D721Med (cell line): ENCODE data around the gene MYO16.

ENCODE experiments used
- DNase-seq: peaks from one replicate; pipeline ENCODE4 v3.0.0; 2011; ENCODE audit warnings: low spot score; ENCODE audit not compliant: insufficient read length
- FAIRE-seq: peaks from 2 replicates; lab custom pipeline; 2011; peaks lifted over from hg19 to GRCh38; lab: Jason Lieb, UNC
- TF ChIP-seq, protein P1 (sequence below): IDR thresholded peaks from 2 replicates; pipeline ENCODE4 v1.5.1; 2012; ENCODE audit warnings: mild to moderate bottlenecking, control low read depth; ENCODE audit not compliant: insufficient read depth; ENCODE audit errors: missing control alignments

MYO16 gene

DNA sequence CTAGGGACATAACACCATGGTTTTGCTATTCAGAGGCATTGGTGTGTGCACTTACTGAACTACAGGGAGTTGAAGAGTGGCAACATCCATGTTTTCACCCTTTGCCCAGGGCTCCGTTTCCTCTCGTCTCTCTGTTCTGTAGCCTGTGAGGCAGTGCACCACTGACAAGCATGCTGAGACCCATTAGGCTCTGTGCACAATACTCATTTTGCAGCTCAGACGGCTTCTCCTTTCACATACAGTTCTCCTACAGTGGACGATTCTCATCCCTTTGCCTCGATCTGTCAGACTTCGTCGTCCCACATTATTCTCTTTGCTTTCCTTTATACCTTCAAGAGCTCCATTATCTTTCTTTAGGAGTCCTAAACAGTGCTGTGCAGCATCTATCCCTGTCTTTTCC, 403.7 kb downstream of the MYO16 start:
- TF ChIP-seq, protein P1, sequence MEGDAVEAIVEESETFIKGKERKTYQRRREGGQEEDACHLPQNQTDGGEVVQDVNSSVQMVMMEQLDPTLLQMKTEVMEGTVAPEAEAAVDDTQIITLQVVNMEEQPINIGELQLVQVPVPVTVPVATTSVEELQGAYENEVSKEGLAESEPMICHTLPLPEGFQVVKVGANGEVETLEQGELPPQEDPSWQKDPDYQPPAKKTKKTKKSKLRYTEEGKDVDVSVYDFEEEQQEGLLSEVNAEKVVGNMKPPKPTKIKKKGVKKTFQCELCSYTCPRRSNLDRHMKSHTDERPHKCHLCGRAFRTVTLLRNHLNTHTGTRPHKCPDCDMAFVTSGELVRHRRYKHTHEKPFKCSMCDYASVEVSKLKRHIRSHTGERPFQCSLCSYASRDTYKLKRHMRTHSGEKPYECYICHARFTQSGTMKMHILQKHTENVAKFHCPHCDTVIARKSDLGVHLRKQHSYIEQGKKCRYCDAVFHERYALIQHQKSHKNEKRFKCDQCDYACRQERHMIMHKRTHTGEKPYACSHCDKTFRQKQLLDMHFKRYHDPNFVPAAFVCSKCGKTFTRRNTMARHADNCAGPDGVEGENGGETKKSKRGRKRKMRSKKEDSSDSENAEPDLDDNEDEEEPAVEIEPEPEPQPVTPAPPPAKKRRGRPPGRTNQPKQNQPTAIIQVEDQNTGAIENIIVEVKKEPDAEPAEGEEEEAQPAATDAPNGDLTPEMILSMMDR = no peak
- no peak for FAIRE-seq

DNA sequence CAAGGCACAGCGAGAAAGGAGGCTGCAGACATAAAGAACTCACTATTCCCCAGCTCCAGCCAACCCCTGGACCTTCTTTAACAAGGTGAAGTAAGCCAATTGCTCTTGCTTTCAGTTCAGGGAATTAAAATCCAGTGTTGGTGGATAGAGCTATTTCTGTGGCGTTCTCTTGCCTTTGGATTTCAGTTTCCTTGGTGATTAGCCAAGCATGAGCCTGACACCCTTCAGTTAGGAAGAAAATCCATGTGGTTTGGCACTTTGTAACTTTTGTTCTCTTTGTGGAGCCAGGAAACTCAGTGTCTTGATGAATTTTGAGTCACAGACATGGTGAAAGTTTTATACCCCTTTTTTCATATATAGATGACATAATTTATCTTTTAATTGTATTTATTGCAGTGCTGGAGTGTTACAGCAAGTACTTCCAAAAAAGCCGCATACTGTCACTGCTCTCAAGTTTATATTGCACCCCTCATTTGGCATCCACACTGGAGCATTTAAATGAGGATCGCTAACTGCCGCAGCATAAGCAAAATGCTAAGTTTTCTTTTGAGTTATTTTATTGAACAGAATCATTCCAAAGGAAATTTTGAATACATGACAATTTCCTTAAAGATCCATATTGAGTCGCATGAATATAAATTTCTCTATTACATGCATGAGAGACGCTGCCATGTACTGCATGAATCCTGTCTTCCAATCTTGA, 406.8 kb downstream of the MYO16 start:
- FAIRE-seq = no peak

More for the DNA sequence above, 403.7 kb downstream of the MYO16 start:
- DNase-seq = no peak

DNA sequence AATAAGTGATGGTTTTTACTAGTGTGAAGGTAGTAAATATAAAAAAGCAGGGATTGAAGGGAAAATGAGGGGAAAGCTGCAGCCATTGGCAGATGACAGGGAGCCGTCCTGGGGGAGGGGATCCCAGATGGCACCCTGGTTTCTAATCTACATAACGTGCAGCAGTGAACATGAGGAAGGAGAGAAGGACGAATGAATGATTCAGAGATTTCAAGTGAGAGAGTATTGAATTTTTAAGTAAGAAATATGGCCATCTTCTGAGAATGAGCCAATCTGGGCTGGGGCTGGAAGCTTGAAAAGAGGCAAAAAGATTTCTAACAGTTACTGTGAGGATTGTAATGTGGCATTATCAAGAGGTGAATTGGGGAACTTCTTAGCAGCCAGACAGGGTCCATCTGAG, 414.2 kb downstream of the MYO16 start:
- FAIRE-seq (no peak), DNase-seq (no peak)
- TF ChIP-seq, protein P1 = no peak

More for the DNA sequence above, 406.8 kb downstream of the MYO16 start:
- TF ChIP-seq, protein P1 = no peak
- no peak for DNase-seq

DNA sequence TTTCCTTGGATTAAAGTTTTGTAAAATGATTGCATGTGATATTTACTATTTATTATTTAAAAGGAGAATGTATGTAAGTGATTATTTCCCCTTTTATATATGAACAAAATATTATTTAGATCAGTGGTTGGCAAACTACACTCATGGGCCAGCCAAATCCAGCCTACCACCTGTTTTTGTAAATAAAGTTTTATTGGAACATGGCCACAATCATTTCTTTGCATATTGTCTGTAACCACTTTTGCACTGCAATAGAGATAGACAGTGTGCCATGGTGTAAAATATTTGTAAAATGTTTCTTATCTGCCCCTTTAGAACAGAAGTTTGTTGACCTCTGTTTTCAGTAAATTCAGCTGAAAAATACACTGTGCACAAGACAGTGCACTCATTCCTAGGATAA, 426.4 kb downstream of the MYO16 start:
- TF ChIP-seq, protein P1 = no peak
- no peak for FAIRE-seq

DNA sequence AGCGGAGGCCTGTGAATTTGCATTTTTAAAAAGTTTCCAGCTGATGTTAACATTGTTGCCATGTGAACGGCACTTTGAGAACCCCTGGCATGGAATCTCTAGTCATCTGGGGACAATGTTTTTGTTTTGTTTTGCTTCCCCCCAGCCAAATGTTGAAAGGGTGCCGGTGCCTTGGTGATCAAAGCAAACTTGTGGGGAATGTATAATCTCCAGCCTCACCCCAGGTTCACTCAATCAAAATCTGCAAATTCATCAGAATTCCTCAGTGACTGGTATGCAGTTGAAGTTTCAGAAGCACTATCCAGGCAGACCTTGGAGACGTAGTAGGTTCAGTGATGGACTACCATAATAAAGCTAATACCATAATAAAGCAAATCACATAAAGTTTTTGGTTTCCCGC, 428.7 kb downstream of the MYO16 start:
- FAIRE-seq (no peak), DNase-seq (no peak)
- TF ChIP-seq, protein P1 = no peak

More for the DNA sequence above, 426.4 kb downstream of the MYO16 start:
- no peak for DNase-seq

DNA sequence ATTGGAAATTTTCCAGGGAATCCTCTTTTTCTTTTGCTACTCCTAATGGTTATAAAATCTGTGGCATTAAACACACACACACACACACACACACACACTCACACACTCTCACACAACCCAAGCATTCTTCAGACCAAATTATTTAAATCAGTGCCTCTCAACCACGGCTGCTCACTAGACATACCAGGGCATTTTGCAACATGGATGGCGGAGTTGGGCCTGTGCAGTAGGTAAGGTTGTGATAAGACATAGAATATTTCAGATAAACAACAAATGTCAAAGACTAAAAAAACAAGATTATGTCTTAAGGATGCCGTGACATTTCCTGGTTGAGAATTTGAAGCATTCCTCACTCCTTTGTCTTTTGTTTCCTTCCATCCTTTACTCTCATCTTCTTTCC, 443.1 kb downstream of the MYO16 start:
- DNase-seq = no peak
- TF ChIP-seq, protein P1 = no peak
- FAIRE-seq = no peak

DNA sequence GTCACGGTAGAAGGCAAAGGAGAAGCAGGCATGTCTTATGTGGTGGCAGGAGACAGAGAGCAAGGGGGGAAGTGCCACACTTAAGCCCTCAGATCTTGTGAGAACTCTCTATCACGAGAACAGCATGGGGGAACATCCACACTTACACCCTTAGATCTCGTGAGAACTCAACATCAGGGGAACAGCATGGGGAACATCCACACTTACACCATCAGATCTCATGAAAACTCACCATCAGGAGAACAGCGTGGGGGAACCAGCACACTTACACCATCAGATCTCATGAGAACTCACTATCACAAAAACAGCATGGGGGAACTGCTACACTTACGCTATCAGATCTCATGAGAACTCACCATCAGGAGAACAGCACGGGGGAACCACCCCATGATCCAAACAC, 445.0 kb downstream of the MYO16 start:
- TF ChIP-seq, protein P1 = no peak
- FAIRE-seq (no peak), DNase-seq (no peak)
